WTC11 (cell line): Measurements from ENCODE around the gene ZCCHC14. TPM values are rescaled to one million over a fixed set of nuclear protein-coding genes. Genes with fewer than 3 reads are reported as not detected.

Experiments used
- ATAC-seq: fragments of 200-7000 bp; cut with Tn5 transposase; 2 replicates; pipeline ENCODE4 v1.10.0; 2021; ENCODE audit warnings: mild to moderate bottlenecking, moderate library complexity
- CTCF ChIA-PET: fragments of 300-600 bp; sonication (Branson Sonifier 250); formaldehyde crosslinking; loops from one replicate; lab custom pipeline; 2021; ENCODE audit warnings: antibody characterized with exemption; lab: Charles Lee
- POLR2A ChIA-PET: fragments of 350-600 bp; sonication (Branson Sonifier 250); formaldehyde crosslinking; loops from one replicate; lab custom pipeline; 2021; ENCODE audit warnings: antibody characterized with exemption; lab: Charles Lee
- DNase-seq: peaks from one replicate; pipeline ENCODE4 v3.0.0; 2021; ENCODE audit warnings: low spot score
- H3K27ac Mint-ChIP-seq: 2 replicates; pipeline ENCODE4 v1.8.0; 2021; ENCODE audit warnings: mixed read lengths
- H3K27me3 Mint-ChIP-seq: 2 replicates; pipeline ENCODE4 v1.8.0; 2021; ENCODE audit warnings: low read depth, mild to moderate bottlenecking, moderate library complexity, mixed read lengths
- H3K36me3 Mint-ChIP-seq: 2 replicates; pipeline ENCODE4 v1.8.0; 2021; ENCODE audit warnings: mixed read lengths
- H3K4me1 Mint-ChIP-seq: 2 replicates; pipeline ENCODE4 v1.8.0; 2022; ENCODE audit warnings: mixed read lengths
- H3K4me3 Mint-ChIP-seq: 2 replicates; pipeline ENCODE4 v1.8.0; 2021; ENCODE audit warnings: mild to moderate bottlenecking, moderate library complexity, mixed read lengths
- H3K9me3 Mint-ChIP-seq: 2 replicates; pipeline ENCODE4 v1.8.0; 2021; ENCODE audit warnings: mixed read lengths
- ATF2 ChIP-seq: sonication (generic); formaldehyde crosslinking; IDR thresholded peaks from 2 replicates; pipeline ENCODE4 v1.8.1; 2022; ENCODE audit warnings: low read depth, missing genetic modification reagents, borderline replicate concordance
- CBFB ChIP-seq: sonication (generic); formaldehyde crosslinking; IDR thresholded peaks from 2 replicates; pipeline ENCODE4 v1.8.1; 2022; ENCODE audit warnings: mild to moderate bottlenecking, low read depth, missing genetic modification reagents
- CREB1 ChIP-seq: sonication (generic); formaldehyde crosslinking; IDR thresholded peaks from 2 replicates; pipeline ENCODE4 v1.8.0; 2023; ENCODE audit warnings: mild to moderate bottlenecking, missing genetic modification reagents
- EMX1 ChIP-seq: fragments of 250-450 bp; sonication (Bioruptor Pico); IDR thresholded peaks from 2 replicates; pipeline ENCODE4 v1.8.0; 2021; ENCODE audit warnings: mild to moderate bottlenecking
- FOXK1 ChIP-seq: sonication (generic); formaldehyde crosslinking; IDR thresholded peaks from 2 replicates; pipeline ENCODE4 v1.8.0; 2022; ENCODE audit warnings: mild to moderate bottlenecking, moderate library complexity, missing genetic modification reagents
- NFE2L1 ChIP-seq: sonication (generic); formaldehyde crosslinking; IDR thresholded peaks from 2 replicates; pipeline ENCODE4 v1.8.1; 2023; ENCODE audit warnings: missing genetic modification reagents
- NFYB ChIP-seq: sonication (generic); formaldehyde crosslinking; conservative IDR thresholded peaks from 2 replicates; pipeline ENCODE4 v1.8.0; 2022; ENCODE audit warnings: low read depth, missing genetic modification reagents
- NR1H2 ChIP-seq: sonication (generic); formaldehyde crosslinking; IDR thresholded peaks from 2 replicates; pipeline ENCODE4 v1.9.0; 2021; ENCODE audit warnings: mild to moderate bottlenecking, moderate library complexity, missing genetic modification reagents
- SP1 ChIP-seq: sonication (generic); formaldehyde crosslinking; conservative IDR thresholded peaks from 2 replicates; pipeline ENCODE4 v1.8.1; 2022; ENCODE audit warnings: missing genetic modification reagents
- TP53 ChIP-seq: sonication (generic); formaldehyde crosslinking; IDR thresholded peaks from 2 replicates; pipeline ENCODE4 v1.8.1; 2023; ENCODE audit warnings: mild to moderate bottlenecking, missing genetic modification reagents
- ZNF121 ChIP-seq: sonication (generic); formaldehyde crosslinking; IDR thresholded peaks from 2 replicates; pipeline ENCODE4 v1.8.0; 2023; ENCODE audit warnings: missing genetic modification reagents
- ZNF219 ChIP-seq: sonication (generic); formaldehyde crosslinking; IDR thresholded peaks from 2 replicates; pipeline ENCODE4 v1.8.0; 2023; ENCODE audit warnings: missing genetic modification reagents, mild to moderate bottlenecking, borderline replicate concordance
- ZNF263 ChIP-seq: sonication (generic); formaldehyde crosslinking; IDR thresholded peaks from 2 replicates; pipeline ENCODE4 v1.8.1; 2022; ENCODE audit warnings: low read depth, mild to moderate bottlenecking, moderate library complexity, missing genetic modification reagents
- ZNF512 ChIP-seq: sonication (generic); formaldehyde crosslinking; IDR thresholded peaks from 2 replicates; pipeline ENCODE4 v1.8.1; 2022; ENCODE audit warnings: missing genetic modification reagents, borderline replicate concordance
- total RNA-seq: library from RNA; stranded (reverse); gene quantifications from 3 replicates; pipeline ENCODE4 v1.2.3, GENCODE V29; 2021
- TF ChIP-seq, protein P1 (sequence below): sonication (generic); formaldehyde crosslinking; IDR thresholded peaks from 2 replicates; pipeline ENCODE4 v1.8.1; 2023; ENCODE audit warnings: mild to moderate bottlenecking, missing genetic modification reagents, borderline replicate concordance
- TF ChIP-seq, protein P2 (sequence below): fragments of 250-450 bp; sonication (Bioruptor Pico); conservative IDR thresholded peaks from 2 replicates; pipeline ENCODE4 v1.9.0; 2021; ENCODE audit warnings: mild to moderate bottlenecking

Gene ZCCHC14
- total RNA-seq, 1 experiment from 2014 or later, result 33.8 TPM

DNA sequence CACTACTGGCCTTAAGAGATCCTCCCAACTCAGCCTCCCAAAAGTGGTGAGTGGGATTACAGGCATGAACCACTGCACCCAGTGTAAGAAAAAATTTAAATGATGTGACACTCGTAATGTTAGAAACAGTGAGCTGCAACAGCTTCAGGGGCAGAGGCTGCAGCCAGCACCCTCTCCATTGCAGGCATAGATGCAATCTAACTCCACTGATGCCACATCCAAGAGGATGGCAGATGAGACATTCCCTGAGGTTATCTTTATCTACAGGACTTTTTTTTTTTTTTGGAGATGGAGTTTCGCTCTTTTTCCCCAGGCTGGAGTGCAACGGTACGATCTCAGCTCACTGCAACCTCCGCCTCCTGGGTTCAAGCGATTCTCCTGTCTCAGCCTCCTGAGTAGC, 19.9 kb downstream of the ZCCHC14 start:
- no peak for DNase-seq
- peaks cover 24% of the 10 kb centered on the region for H3K4me1 Mint-ChIP-seq
- H3K27ac Mint-ChIP-seq, result no peak overlapping the region
- no peaks in the 10 kb centered on the region for H3K9me3 Mint-ChIP-seq
- ChIA-PET CTCF (interaction anchor here (1.8 kb wide), 1 partner anchor 98 kb away, joined by 3 read pairs; no protein-coding TSS in a partner anchor), POLR2A (no interaction called here)
- no peak overlapping the region for H3K4me3 Mint-ChIP-seq
- H3K27me3 Mint-ChIP-seq, result no peaks in the 10 kb centered on the region
- H3K36me3 Mint-ChIP-seq, result no peaks in the 10 kb centered on the region; the same call in 1 of the 2 replicates
- no peak for TF ChIP-seq NFYB
- no peak for TF ChIP-seq ATF2 (CRISPR knock-in tag)
- TF ChIP-seq, all 79 proteins: peak for 0
- no peak for ATAC-seq

GRCh38 chr16:87472142-87472778, 20.6 kb downstream of the ZCCHC14 start:
- H3K4me3 Mint-ChIP-seq, result no peak overlapping the region
- CTCF ChIA-PET, result interaction anchor here (1.8 kb wide), 1 partner anchor 99 kb away, joined by 3 read pairs; no protein-coding TSS in a partner anchor
- no peak for TF ChIP-seq CBFB
- TF ChIP-seq, protein P1, sequence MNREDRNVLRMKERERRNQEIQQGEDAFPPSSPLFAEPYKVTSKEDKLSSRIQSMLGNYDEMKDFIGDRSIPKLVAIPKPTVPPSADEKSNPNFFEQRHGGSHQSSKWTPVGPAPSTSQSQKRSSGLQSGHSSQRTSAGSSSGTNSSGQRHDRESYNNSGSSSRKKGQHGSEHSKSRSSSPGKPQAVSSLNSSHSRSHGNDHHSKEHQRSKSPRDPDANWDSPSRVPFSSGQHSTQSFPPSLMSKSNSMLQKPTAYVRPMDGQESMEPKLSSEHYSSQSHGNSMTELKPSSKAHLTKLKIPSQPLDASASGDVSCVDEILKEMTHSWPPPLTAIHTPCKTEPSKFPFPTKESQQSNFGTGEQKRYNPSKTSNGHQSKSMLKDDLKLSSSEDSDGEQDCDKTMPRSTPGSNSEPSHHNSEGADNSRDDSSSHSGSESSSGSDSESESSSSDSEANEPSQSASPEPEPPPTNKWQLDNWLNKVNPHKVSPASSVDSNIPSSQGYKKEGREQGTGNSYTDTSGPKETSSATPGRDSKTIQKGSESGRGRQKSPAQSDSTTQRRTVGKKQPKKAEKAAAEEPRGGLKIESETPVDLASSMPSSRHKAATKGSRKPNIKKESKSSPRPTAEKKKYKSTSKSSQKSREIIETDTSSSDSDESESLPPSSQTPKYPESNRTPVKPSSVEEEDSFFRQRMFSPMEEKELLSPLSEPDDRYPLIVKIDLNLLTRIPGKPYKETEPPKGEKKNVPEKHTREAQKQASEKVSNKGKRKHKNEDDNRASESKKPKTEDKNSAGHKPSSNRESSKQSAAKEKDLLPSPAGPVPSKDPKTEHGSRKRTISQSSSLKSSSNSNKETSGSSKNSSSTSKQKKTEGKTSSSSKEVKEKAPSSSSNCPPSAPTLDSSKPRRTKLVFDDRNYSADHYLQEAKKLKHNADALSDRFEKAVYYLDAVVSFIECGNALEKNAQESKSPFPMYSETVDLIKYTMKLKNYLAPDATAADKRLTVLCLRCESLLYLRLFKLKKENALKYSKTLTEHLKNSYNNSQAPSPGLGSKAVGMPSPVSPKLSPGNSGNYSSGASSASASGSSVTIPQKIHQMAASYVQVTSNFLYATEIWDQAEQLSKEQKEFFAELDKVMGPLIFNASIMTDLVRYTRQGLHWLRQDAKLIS, result no peak
- TF ChIP-seq NFE2L1 (CRISPR knock-in tag), result no peak
- no peak for TF ChIP-seq CREB1 (CRISPR knock-in tag)
- no peak for TF ChIP-seq SP1
- TF ChIP-seq EMX1 (CRISPR knock-in tag), result no peak
- no peak for TF ChIP-seq NR1H2 (CRISPR knock-in tag)
- no peak for TF ChIP-seq ZNF263 (CRISPR knock-in tag)
- no peak for TF ChIP-seq ZNF121 (CRISPR knock-in tag)
- TF ChIP-seq ZNF219 (CRISPR knock-in tag), result no peak
- no peak for TF ChIP-seq TP53 (CRISPR knock-in tag)
- TF ChIP-seq, protein P2, sequence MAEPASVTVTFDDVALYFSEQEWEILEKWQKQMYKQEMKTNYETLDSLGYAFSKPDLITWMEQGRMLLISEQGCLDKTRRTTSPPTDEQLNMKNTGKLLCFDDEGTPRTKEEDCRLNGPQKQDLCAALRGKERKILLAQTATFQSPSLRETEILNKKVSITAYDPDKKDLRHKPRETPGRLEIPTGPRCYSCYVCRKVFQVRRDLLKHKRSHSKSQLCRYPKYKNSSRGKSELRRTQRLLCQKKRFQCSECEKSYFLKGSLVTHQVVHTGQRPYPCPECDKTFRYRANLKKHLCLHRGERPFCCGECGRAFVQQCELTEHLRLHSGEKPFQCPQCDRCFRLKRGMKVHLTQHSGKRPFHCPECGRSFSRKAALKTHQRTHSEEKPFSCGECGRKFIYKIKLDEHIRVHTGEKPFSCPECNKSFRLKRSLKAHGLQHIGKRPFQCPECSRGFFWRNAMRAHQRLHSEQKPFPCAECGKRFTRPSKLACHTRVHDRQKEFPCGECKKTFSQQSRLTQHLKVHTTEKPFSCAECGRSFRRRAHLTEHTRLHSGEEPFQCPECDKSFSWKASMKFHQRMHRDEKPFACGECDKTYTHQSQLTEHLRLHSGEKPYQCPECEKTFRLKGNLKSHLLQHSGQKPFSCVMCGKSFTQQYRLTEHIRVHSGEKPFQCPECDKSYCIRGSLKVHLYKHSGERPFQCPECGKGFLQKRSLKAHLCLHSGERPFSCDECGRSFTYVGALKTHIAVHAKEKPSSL (CRISPR knock-in tag), result no peak
- no peak for TF ChIP-seq FOXK1 (CRISPR knock-in tag)
- TF ChIP-seq ZNF512 (CRISPR knock-in tag), result no peak
- H3K27me3 Mint-ChIP-seq, result no peaks in the 10 kb centered on the region
- H3K4me1 Mint-ChIP-seq, result peaks cover 21% of the 10 kb centered on the region
- DNase-seq (no peak), ATAC-seq (no peak)
- H3K27ac Mint-ChIP-seq, result no peak overlapping the region; the same call in 1 of the 2 replicates
- POLR2A ChIA-PET, result no interaction called here
- no peaks in the 10 kb centered on the region; the same call in 1 of the 2 replicates for H3K36me3 Mint-ChIP-seq
- no peaks in the 10 kb centered on the region for H3K9me3 Mint-ChIP-seq
